ENCODE results near the gene WNK1. TPM values are rescaled to one million over a fixed set of nuclear protein-coding genes. Genes with fewer than 3 reads are reported as not detected.

Gene WNK1
- total and polyA plus RNA-seq, 2 donors = 26.3 to 40.2 TPM

DNA sequence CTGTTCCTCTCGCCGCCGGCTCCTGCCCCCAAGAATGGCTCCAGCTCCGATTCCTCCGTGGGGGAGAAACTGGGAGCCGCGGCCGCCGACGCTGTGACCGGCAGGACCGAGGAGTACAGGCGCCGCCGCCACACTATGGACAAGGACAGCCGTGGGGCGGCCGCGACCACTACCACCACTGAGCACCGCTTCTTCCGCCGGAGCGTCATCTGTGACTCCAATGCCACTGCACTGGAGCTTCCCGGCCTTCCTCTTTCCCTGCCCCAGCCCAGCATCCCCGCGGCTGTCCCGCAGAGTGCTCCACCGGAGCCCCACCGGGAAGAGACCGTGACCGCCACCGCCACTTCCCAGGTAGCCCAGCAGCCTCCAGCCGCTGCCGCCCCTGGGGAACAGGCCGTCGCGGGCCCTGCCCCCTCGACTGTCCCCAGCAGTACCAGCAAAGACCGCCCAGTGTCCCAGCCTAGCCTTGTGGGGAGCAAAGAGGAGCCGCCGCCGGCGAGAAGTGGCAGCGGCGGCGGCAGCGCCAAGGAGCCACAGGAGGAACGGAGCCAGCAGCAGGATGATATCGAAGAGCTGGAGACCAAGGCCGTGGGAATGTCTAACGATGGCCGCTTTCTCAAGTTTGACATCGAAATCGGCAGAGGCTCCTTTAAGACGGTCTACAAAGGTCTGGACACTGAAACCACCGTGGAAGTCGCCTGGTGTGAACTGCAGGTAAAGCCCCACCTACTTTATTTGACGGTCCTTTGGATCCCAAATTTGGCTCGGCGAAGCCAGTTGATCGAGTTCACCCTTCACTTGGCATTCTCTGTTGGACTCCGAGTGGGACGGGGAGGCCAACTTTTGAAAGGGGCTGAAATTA is 1.5 kb downstream of the WNK1 start:
- WGBS = under 1% methylated on average over 63 of the region's 63 CpGs
- Histone ChIP-seq H3K36me3 (ENCODE audit: control insufficient read depth in 2 of 2, insufficient read depth in 2 of 2, low read length in 1 of 2) (peaks cover 0 to 2% of the 10 kb centered on the region in 2 donors), H3K4me1 (ENCODE audit: control insufficient read depth in 2 of 2, insufficient read depth in 2 of 2, low read length in 2 of 2) (peaks cover 6 to 28% of the 10 kb centered on the region in 2 donors)

DNA sequence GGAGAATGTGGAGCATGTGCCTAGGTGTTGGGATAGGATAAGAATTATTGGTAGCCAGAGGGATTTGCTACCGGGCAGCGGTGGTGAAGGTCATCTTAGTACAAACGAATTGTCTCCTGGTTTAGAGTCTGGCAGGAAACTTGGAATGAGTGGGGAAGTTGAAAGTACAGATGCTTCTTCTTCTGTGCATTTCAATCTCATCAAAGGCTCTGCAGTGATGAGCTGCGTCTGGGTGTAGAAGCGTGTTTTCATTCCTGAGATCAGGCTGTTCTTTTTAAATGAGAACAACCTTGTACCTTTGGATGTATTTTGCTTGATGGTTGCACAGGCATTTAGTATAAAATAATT is 2.1 kb downstream of the WNK1 start:
- Histone ChIP-seq H3K27me3 (ENCODE audit: control insufficient read depth in 2 of 2, insufficient read depth in 1 of 2, low read length in 1 of 2) (no peaks in the 10 kb centered on the region), H3K4me1 (ENCODE audit: control insufficient read depth in 2 of 2, insufficient read depth in 2 of 2, low read length in 2 of 2) (peaks cover 6 to 29% of the 10 kb centered on the region in 2 donors), H3K4me3 (ENCODE audit: low read length in 2 of 2) (peak overlapping the region; percentile 88 to 92), H3K27ac (ENCODE audit: low read depth in 1 of 2, low read length in 1 of 2) (peak overlapping the region in 1 of 2 donors; percentile 57), H3K9me3 (ENCODE audit: control insufficient read depth in 2 of 2, insufficient read depth in 1 of 2, low read length in 1 of 2) (no peaks in the 10 kb centered on the region), H3K36me3 (ENCODE audit: control insufficient read depth in 2 of 2, insufficient read depth in 2 of 2, low read length in 1 of 2) (peaks cover 0 to 2% of the 10 kb centered on the region in 2 donors)
- DNase-seq (ENCODE audit: low read depth in 6 of 9, low spot score in 9 of 9) = peak in 4 of 9 donors; percentile 18 to 57 (median 30)
- WGBS = under 1% methylated on average over 5 of the region's 5 CpGs

More for the DNA sequence above, 1.5 kb downstream of the WNK1 start:
- H3K9me3 ChIP-seq (ENCODE audit: control insufficient read depth in 2 of 2, insufficient read depth in 1 of 2, low read length in 1 of 2) = no peaks in the 10 kb centered on the region
- H3K27me3 ChIP-seq (ENCODE audit: control insufficient read depth in 2 of 2, insufficient read depth in 1 of 2, low read length in 1 of 2) = no peaks in the 10 kb centered on the region
- H3K4me3 ChIP-seq (ENCODE audit: low read length in 2 of 2) = peak overlapping the region; percentile 88 to 92
- peak in 4 of 9 donors; percentile 17 to 53 (median 34) for DNase-seq (ENCODE audit: low read depth in 6 of 9, low spot score in 9 of 9)
- peak overlapping the region; percentile 57 to 93 for H3K27ac ChIP-seq (ENCODE audit: low read depth in 1 of 2, low read length in 1 of 2)

DNA sequence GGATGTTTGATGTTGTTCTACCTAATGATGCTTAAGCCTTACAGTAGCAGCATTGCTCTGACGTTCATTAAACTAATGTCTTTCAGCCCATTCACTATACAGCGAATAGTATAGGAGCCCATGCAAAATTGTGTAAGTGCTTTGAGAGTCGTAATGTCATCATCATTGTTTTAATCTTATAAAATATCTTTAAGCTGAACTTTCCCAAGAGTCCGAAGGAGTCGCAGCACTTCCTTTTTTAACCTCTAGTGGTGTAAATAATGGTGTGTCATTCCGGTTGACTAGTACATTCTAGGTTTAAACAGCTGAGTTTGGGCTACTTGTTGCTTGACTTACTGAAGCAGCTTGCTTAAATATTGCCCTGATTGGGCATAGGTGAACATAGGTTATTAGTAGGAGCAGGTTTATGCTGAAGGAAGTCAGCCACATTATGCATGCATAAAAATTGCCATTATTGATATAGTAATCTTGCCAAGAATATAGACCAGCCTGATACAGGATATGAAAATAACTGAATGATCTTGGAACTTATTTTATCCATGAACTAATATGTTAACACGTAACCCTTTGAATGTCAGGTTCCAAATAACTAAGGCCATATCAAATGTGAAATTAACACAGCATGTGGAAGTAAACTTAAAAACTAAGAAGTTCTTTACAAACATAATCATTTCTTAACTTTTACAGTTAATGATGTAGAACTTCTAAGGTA is 2.6 kb downstream of the WNK1 start:
- Histone ChIP-seq H3K9me3 (ENCODE audit: control insufficient read depth in 2 of 2, insufficient read depth in 1 of 2, low read length in 1 of 2) (no peaks in the 10 kb centered on the region), H3K27me3 (ENCODE audit: control insufficient read depth in 2 of 2, insufficient read depth in 1 of 2, low read length in 1 of 2) (no peaks in the 10 kb centered on the region), H3K36me3 (ENCODE audit: control insufficient read depth in 2 of 2, insufficient read depth in 2 of 2, low read length in 1 of 2) (peaks cover 0 to 4% of the 10 kb centered on the region in 2 donors), H3K4me1 (ENCODE audit: control insufficient read depth in 2 of 2, insufficient read depth in 2 of 2, low read length in 2 of 2) (peaks cover 6 to 30% of the 10 kb centered on the region in 2 donors), H3K4me3 (ENCODE audit: low read length in 2 of 2) (peak overlapping the region; percentile 88 to 92), H3K27ac (ENCODE audit: low read depth in 1 of 2, low read length in 1 of 2) (peak overlapping the region in 1 of 2 donors; percentile 39)
- 4% methylated on average over 7 of the region's 7 CpGs for WGBS
- DNase-seq (ENCODE audit: low read depth in 6 of 9, low spot score in 9 of 9) = peak in 4 of 9 donors; percentile 5 to 64 (median 40)

DNA sequence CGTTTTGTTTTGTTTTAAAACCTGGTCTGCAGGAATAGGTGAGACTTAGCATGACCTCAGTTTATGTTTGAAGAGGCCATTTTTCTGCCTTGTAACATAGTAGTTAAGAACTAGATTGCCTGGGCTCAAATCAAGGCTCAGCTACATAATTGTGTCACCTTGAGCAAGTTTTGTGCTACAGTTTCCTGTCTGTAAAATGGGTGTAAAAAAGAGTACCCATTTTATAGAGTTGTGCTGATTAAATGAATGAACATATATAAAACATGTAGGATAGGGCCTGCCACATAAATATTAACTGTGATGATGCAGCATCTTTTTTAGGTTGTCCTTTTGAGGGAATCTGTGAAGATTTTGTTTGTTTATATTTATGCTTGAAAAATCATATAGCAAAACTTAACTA is 7.2 kb downstream of the WNK1 start:
- Histone ChIP-seq H3K9me3 (ENCODE audit: control insufficient read depth in 2 of 2, insufficient read depth in 1 of 2, low read length in 1 of 2) (no peaks in the 10 kb centered on the region), H3K4me3 (ENCODE audit: low read length in 2 of 2) (no peak overlapping the region), H3K36me3 (ENCODE audit: control insufficient read depth in 2 of 2, insufficient read depth in 2 of 2, low read length in 1 of 2) (peaks cover 10 to 18% of the 10 kb centered on the region in 2 donors), H3K27ac (ENCODE audit: low read depth in 1 of 2, low read length in 1 of 2) (no peak overlapping the region), H3K4me1 (ENCODE audit: control insufficient read depth in 2 of 2, insufficient read depth in 2 of 2, low read length in 2 of 2) (peaks cover 0 to 7% of the 10 kb centered on the region in 2 donors), H3K27me3 (ENCODE audit: control insufficient read depth in 2 of 2, insufficient read depth in 1 of 2, low read length in 1 of 2) (no peaks in the 10 kb centered on the region)
- DNase-seq (ENCODE audit: low read depth in 6 of 9, low spot score in 9 of 9) = no peak
- WGBS = 95% methylated on average over 1 of the region's 1 CpG

DNA sequence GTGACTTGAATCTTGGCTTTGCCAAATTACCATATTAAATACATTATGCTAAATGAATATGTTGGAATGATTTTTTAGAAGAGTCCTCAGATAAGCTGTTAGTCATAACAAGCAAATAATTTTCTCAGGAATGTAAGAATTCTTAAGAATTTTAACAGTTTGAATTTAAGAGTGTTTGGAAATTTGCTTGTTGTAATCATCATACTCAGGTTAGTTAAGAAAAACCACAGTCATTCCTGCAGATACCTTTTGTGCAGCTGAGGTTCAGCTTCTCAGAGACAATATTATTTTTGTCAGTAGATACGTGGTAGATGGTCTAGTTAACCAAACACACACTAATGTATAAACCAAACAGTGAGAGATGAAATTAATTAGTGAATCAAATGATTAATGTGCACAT is 8.9 kb downstream of the WNK1 start:
- 43% methylated on average over 1 of the region's 1 CpG for WGBS
- H3K27ac ChIP-seq (ENCODE audit: low read depth in 1 of 2, low read length in 1 of 2) = no peak overlapping the region
- H3K27me3 ChIP-seq (ENCODE audit: control insufficient read depth in 2 of 2, insufficient read depth in 1 of 2, low read length in 1 of 2) = no peaks in the 10 kb centered on the region
- H3K4me3 ChIP-seq (ENCODE audit: low read length in 2 of 2) = no peak overlapping the region
- peaks cover 13 to 24% of the 10 kb centered on the region in 2 donors for H3K36me3 ChIP-seq (ENCODE audit: control insufficient read depth in 2 of 2, insufficient read depth in 2 of 2, low read length in 1 of 2)
- no peak for DNase-seq (ENCODE audit: low read depth in 6 of 9, low spot score in 9 of 9)
- H3K9me3 ChIP-seq (ENCODE audit: control insufficient read depth in 2 of 2, insufficient read depth in 1 of 2, low read length in 1 of 2) = no peaks in the 10 kb centered on the region
- H3K4me1 ChIP-seq (ENCODE audit: control insufficient read depth in 2 of 2, insufficient read depth in 2 of 2, low read length in 2 of 2) = peaks cover 0 to 3% of the 10 kb centered on the region in 2 donors

DNA sequence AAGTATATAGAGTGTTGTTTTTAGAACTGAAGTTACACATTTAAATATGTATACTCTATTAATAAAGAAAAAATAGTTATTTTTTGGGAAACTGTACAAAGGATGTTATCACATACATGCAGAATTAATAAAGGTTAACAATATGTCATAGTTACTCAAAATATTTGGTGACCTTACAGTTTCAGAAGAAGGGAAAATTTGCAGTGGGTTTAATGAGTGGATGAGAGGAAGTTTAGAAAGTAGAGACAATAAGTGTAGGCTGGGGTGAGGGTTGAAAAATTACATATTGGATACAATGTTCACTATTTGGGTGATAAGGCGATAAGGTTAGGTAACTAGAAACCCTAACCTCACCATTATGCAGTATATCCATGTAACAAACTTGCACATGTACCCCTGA is 13.5 kb downstream of the WNK1 start:
- peaks cover 13 to 19% of the 10 kb centered on the region in 2 donors for H3K36me3 ChIP-seq (ENCODE audit: control insufficient read depth in 2 of 2, insufficient read depth in 2 of 2, low read length in 1 of 2)
- no peak for DNase-seq (ENCODE audit: low read depth in 6 of 9, low spot score in 9 of 9)
- H3K27ac ChIP-seq (ENCODE audit: low read depth in 1 of 2, low read length in 1 of 2) = no peak overlapping the region
- H3K4me3 ChIP-seq (ENCODE audit: low read length in 2 of 2) = no peak overlapping the region
- H3K27me3 ChIP-seq (ENCODE audit: control insufficient read depth in 2 of 2, insufficient read depth in 1 of 2, low read length in 1 of 2) = no peaks in the 10 kb centered on the region
- no peaks in the 10 kb centered on the region for H3K9me3 ChIP-seq (ENCODE audit: control insufficient read depth in 2 of 2, insufficient read depth in 1 of 2, low read length in 1 of 2)
- peaks cover 0 to 2% of the 10 kb centered on the region in 2 donors for H3K4me1 ChIP-seq (ENCODE audit: control insufficient read depth in 2 of 2, insufficient read depth in 2 of 2, low read length in 2 of 2)
- 98% methylated on average over 1 of the region's 1 CpG for WGBS

DNA sequence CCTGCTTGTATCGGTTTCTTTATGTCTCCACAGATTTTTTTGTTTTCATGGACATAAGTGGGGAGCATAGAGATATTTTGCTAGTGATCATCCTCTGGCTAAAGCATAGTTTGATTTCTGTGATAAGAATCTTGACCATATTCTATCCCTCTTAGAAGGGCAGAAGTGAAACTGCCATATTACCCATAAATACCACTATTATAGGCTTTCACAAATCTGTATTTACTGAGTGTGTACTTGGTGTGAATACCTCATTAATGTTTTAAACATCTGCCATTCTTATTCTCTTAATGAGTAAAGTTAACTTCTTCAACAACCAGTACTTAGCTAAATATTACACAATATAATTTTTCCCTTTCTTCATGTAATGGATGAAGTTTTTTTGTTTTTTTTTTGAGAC is 16.1 kb downstream of the WNK1 start:
- Histone ChIP-seq H3K4me3 (ENCODE audit: low read length in 2 of 2) (no peak overlapping the region), H3K4me1 (ENCODE audit: control insufficient read depth in 2 of 2, insufficient read depth in 2 of 2, low read length in 2 of 2) (peaks cover 0 to 2% of the 10 kb centered on the region in 2 donors), H3K27ac (ENCODE audit: low read depth in 1 of 2, low read length in 1 of 2) (no peak overlapping the region), H3K9me3 (ENCODE audit: control insufficient read depth in 2 of 2, insufficient read depth in 1 of 2, low read length in 1 of 2) (no peaks in the 10 kb centered on the region), H3K27me3 (ENCODE audit: control insufficient read depth in 2 of 2, insufficient read depth in 1 of 2, low read length in 1 of 2) (no peaks in the 10 kb centered on the region), H3K36me3 (ENCODE audit: control insufficient read depth in 2 of 2, insufficient read depth in 2 of 2, low read length in 1 of 2) (peaks cover 6 to 7% of the 10 kb centered on the region in 2 donors)
- DNase-seq (ENCODE audit: low read depth in 6 of 9, low spot score in 9 of 9) = no peak
- WGBS = 100% methylated on average over 1 of the region's 1 CpG

DNA sequence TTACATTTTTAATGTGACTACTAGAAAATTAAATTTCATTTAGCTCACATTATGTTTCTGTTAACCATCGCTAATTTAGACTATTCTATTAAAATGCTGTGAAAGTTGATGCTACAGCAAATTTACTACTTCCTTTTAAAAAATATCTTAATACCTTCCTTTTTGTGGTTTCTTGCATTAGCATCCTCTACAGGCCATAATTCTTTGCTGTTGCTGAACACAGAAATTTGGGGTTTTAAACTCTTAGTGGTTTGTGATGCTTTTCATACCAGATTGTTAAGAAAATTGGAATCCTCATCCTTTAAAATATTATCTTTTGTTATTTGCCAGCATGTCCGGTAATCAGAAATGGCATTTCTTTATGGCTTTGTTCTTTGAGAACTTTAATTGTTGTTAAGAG is 18.1 kb downstream of the WNK1 start:
- Histone ChIP-seq H3K9me3 (ENCODE audit: control insufficient read depth in 2 of 2, insufficient read depth in 1 of 2, low read length in 1 of 2) (no peaks in the 10 kb centered on the region), H3K27ac (ENCODE audit: low read depth in 1 of 2, low read length in 1 of 2) (no peak overlapping the region), H3K4me3 (ENCODE audit: low read length in 2 of 2) (no peak overlapping the region), H3K4me1 (ENCODE audit: control insufficient read depth in 2 of 2, insufficient read depth in 2 of 2, low read length in 2 of 2) (peaks cover 0 to 2% of the 10 kb centered on the region in 2 donors), H3K36me3 (ENCODE audit: control insufficient read depth in 2 of 2, insufficient read depth in 2 of 2, low read length in 1 of 2) (peaks cover 0 to 1% of the 10 kb centered on the region in 2 donors), H3K27me3 (ENCODE audit: control insufficient read depth in 2 of 2, insufficient read depth in 1 of 2, low read length in 1 of 2) (no peaks in the 10 kb centered on the region)
- no peak for DNase-seq (ENCODE audit: low read depth in 6 of 9, low spot score in 9 of 9)
- WGBS = 38% methylated on average over 2 of the region's 2 CpGs

All from thymus (tissue), 11 donors.